NT2/D1 (cell line): Measurements from ENCODE around the gene IFI35.

ENCODE experiments used
- SUZ12 ChIP-seq: IDR thresholded peaks from 2 replicates; pipeline ENCODE4 v1.6.1; 2011; ENCODE audit not compliant: insufficient read length, insufficient read depth; ENCODE audit errors: extremely low read depth
- YY1 ChIP-seq: IDR thresholded peaks from 2 replicates; pipeline ENCODE4 v1.6.1; 2011; ENCODE audit not compliant: insufficient read length, insufficient read depth
- ZNF274 ChIP-seq: IDR thresholded peaks from 2 replicates; pipeline ENCODE4 v1.6.1; 2011; ENCODE audit warnings: mild to moderate bottlenecking, low read depth, low read length

DNA sequence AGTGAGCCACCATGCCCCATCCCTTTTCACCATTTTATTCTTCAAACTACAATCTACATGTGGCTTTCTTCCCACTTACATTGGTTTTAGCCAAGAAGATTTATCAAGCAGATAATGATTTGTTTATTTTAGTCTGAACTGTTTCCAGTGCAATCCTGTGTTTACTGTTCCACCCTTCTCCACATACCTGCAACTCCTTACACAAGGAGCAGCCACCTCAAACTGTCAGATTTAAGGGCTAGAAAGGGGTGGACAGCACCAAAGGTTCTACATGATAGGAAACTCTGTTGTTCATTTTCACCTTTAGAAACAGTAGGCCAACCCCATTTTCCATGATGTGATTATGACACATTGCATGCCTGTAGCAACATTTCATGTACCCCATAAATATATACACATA, 24.3 kb upstream of the IFI35 start:
- TF ChIP-seq ZNF274 (no peak), SUZ12 (no peak), YY1 (no peak)
